HG02852 (cell line): ENCODE data around the gene RAB4B.
"Not testable (repeated sequence)": the region's sequence is repeated elsewhere in the genome, so short reads cannot be mapped to it uniquely, and the experiment has no call there.

Source experiments
- ATAC-seq: cut with Tn5 transposase; IDR thresholded peaks from one replicate; pipeline ENCODE4 v1.9.1; 2021; ENCODE audit warnings: mild to moderate bottlenecking, moderate library complexity; ENCODE audit not compliant: unreplicated experiment

The RAB4B gene

DNA sequence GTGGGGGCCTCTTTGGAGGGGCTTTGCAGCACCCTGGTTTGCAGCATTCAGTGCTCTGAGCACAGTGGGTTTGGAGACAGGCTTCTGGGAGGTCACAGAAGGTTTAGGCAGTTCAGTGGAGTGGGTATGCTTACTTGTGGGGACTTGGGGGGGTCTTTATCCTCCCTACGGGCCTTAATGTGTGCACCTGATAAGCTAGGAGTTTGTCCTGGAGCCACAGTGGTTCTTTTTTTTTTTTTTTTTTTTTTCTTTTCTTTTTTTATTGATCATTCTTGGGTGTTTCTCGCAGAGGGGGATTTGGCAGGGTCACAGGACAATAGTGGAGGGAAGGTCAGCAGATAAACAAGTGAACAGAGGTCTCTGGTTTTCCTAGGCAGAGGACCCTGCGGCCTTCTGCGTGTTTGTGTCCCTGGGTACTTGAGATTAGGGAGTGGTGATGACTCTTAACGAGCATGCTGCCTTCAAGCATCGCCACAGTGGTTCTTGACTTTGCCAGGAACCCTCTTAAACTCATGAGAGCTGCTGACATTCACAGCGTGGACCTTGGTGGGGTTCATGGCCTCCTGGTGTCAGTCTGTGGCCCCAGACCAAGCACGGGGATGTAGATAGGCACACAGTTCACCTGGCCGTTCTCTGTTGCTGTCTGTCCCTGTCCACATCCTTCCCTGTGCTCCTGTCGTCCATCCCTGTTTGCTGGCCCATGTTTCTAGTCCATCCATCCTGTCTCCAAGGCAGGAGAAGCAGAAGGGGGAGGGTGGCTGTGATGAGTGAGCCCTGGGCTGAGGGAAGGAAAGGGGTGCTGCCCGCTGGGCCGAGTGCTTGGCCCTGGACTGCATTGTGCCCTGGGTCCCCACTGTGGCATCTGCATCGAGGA lies 23.6 kb downstream of the RAB4B start:
- ATAC-seq = no peak

DNA sequence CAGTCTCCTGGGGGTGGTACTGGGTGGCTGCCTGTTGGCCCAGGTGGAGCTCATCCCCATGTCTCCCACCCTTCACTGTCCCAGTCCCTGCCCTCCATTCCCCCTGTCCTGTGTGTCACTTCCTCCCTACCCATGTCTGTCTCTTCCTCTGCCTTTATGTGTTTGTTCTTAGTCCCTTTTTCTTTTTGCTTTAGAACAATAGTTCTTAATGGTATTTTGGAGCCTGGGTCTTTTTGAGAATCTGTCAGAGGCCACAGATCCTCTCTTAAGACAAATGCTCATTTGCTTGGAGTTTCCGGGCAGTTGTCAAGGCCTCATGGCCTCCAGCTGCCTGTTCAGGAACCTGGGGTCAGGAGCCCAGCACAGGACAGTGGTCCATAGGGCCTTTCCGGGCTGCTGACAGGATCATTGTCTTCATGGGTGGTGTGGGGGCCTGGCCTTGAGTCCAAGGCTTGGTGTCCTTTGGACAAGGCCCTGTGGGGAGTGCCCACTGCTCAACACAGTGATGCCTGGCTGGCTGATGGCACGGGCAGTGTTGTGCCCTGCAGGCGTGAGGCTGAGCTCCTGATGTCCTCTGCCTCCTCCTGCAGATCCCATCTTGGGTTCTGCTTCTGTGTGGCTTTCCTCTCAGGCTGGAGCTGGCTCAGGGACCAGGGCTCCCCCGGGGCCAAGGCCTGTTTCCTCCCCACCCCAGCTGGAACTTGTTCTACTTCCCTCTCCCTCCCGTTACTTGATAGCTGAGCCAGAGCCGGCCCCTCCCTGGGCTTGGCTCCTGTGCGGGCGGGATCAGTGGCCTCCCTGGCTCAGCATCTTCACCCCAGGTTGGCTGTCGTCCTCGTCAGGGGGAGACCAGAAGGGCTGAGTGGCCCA lies 24.5 kb downstream of the RAB4B start:
- ATAC-seq = no peak

DNA sequence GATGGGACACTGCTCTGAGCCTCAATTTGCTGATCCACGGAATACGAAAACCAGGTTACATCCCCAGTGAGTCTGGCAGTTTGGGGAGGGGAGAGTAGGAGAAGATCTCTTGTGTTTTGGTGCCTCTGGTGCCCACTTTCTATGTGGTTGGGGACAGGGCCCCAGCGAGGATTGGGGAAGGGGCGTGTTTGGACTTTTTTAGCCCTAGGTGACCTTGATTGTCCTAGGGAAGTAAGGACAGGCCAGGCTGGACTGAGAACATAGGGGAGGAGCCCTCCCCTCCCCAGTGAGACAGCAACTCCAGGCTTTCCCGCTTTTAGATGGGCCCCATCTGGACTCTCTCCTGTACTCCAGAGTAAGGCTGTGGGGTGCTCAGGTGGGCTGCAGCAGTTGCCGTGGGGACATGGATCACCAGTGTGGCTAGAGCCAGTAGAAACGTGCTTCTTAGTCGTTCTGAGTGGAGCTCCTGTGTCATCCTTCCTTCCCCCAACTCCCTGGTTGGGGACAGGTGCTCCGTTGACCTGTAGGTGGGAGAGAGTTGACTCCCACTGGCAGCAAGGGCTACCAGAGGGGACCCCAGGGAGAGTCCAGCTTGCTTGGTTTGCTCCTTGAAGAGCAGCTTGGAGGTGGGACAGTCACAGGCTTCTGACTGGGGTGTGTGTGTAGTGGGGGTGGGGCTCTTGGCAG lies 25.3 kb downstream of the RAB4B start:
- ATAC-seq = no peak

DNA sequence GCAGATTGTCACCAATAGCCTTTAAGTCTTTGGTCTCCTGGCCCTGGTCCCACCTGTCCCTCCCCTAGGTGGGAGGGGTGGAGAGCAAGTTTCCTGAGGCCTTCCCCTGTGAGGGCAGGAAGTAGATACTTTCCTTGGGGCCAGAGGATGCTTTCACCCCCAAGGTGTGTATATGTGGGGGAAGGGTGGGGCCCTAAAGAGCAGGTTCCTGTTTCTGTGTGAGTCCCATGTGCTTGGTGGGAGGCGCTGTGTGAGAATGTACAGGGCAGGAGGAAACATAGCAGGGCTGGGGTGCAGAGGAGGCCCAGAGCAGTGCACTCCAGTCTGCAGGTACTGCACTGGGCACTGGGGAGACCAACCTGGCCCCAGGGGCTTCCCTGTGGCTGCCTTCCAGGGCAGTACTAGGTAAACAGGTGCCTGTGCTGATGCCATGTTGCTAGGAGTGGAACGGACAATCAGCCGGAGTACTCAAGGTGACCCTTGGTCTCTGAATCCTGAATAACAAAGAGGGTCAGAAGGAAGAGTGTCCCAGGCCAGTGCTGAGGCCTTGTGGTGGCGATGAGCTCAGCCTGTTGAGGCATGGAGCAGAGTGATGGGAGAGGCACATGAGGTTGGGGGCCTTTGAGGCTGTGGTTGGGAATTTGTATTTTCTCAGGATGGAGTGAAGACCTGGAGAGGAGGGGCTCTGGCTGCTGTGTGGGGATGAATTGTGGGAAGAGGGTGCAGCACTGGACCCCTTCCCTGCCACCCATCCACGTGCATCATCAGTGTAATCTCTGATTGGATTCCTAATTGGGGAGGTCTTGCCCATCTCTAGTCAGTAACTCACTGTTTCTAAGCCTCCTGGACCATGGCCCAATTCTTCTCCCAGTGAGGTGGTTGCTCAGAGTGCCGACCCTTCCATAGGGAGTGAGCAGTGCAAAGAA lies 26.1 kb downstream of the RAB4B start:
- no peak for ATAC-seq

DNA sequence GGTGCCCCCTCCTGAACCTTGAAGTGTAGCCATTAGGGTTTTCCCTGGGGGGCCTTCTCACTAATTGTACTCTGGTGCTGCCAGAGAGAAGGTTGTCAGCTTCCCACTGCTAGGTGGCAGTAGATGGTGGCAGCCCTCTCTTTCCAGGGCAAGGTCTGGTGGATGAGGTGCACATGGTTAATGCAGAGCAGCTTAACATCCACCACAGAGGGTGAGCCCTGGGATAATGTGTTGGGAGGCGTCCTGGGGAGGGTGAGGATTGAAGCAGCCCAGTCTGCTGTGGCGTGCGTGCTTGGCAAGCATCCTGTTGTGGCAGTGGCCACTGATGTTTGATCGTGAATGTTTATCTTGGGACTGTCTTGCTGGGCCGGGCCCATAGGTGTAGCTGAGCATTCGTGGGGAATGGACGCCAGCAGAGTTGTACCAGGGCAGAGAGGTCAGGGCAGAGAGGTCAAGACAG lies 26.8 kb downstream of the RAB4B start:
- no peak for ATAC-seq

DNA sequence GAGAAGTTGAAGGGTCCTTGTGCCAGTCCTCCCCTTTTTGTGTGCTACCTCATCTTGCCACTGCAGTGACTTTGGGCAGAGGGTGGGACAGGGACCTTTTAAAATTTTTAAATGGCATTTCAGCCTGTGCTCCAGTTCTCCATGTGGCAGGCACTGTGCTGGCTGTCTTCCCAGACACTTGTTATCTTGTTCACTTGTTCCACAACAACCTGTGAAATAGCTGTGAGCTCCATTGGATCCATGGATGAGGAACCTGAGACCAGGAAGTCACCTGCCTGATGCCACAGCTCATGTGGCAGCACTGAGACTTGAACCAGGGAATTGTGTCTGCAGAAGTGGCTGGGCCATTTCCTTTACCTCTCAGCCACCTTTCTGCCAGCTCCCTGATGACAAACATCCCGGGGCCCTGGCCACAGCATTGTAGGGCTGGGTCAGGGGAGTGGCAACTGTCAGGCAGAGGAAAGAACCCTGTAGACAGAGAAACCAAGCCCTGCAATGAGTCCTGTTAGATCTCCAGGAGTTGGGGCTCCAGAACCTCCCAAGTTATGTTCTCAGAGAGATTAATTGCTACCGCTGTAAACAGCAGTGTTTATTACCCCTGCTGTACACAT lies 27.3 kb downstream of the RAB4B start:
- ATAC-seq = no peak

DNA sequence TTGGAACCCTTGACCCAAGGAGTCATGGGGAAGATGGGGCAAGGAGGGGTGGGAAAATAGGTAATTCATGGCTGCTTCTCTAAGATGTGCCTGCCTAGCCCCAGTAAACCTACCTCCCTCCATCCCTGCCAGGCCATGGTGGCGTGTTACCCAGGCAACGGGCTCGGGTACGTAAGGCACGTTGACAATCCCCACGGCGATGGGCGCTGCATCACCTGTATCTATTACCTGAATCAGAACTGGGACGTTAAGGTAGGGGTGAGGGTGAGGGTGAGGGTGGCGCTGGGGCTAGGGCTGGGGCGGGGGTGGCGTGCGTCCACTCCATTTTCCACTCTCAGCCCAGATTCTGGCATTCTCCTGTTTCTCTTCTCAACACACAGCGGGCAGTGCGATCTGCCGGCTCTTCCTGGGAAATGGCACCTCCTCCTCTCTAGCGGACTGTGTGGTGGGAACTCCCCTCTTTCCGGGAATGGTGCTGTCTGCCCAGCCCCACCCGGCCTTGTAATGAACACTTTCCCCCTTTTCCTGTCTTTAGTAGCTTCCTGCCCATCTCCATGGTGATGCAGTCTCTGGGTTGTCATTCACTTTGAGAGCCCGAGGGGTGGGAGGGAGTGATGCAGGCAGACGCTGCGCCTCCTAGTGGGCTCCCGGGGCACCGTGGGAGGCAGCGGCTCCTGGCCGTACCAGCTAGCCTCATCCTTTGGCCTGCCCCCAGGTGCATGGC lies 28.5 kb downstream of the RAB4B start:
- ATAC-seq = no peak

DNA sequence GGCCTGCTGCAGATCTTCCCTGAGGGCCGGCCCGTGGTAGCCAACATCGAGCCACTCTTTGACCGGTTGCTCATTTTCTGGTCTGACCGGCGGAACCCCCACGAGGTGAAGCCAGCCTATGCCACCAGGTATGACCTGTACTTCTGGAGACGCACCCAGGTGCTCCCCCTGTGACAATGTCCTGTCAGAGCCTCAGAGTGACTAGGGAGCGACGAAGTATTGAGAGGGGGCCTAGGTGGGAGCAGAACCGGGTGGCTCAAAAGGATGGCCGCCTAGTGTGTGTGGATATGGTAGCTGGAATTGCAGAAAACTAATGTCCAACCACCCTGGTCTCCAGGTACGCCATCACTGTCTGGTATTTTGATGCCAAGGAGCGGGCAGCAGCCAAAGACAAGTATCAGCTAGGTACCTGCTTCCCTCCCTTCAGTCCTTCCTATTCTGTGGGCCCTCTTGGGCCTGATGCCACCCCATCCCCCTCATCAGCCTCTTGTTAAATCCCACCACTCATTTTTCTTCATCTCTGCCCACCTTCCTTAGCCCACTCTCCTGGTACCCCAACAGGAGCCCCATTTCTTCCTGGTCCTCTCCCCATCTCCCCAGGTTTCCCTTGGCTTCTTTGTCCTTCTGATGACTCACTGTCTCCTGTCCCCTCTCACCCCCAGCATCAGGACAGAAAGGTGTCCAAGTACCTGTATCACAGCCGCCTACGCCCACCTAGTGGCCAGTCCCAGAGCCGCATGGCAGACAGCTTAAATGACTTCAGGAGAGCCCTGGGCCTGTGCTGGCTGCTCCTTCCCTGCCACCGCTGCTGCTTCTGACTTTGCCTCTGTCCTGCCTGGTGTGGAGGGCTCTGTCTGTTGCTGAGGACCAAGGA lies 29.3 kb downstream of the RAB4B start:
- ATAC-seq = no peak

DNA sequence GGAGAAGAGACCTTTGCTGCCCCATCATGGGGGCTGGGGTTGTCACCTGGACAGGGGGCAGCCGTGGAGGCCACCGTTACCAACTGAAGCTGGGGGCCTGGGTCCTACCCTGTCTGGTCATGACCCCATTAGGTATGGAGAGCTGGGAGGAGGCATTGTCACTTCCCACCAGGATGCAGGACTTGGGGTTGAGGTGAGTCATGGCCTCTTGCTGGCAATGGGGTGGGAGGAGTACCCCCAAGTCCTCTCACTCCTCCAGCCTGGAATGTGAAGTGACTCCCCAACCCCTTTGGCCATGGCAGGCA lies 29.9 kb downstream of the RAB4B start:
- ATAC-seq = no peak

DNA sequence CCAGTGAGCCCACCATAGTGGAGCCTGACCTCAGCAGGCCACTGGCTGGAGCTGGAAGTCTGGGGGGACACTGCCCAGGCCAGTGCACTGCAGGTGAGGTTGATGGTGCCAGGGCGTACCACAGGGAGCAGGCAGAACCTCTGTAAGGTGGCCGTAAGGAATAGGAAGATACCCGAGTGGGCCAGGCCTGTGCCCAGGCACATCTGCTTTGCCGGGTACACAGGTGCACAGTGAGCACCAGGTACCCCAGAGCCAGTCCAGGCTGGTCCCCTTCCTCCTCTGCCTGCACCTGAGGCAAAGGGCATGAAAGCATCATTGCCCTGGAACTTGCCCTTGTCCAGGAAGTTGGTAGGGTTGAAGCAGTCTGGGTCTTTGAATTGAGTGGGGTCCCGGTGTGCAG lies 30.4 kb downstream of the RAB4B start:
- ATAC-seq = no peak

DNA sequence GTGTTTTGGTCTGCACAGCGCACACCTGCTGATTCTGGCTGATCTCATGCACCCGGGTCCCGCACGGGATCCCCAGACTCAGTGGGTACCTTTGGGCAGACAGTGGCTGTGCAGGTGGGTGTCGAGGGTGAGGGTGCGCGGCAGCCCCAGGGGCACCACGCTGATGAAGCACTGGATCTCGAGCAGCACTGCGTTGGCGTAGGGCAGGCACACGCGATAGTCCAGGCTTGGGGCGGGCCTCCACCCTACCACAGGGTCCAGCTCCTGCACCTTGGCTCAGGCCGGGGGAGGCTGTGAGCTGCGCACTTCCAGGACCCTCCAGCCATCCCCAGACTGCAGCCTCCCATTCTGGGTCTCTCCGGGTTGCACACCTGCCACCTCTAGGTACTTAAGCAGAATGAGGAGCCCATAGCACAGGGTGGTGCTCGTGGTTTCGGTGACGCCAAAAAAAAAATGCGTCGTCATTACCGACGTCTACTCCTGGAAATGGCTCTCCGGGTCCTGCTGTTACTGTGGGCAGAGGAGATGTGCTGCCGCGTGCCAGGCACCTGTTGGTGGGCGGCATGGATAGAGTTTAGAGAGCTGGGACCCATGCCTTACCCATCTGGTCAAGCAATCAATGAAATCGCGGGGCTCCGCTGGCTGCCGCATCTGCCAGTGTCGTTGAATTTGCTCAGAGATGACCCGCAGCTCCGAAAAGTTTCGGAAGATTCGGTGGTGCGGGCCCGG lies 31.5 kb downstream of the RAB4B start:
- ATAC-seq = no peak

DNA sequence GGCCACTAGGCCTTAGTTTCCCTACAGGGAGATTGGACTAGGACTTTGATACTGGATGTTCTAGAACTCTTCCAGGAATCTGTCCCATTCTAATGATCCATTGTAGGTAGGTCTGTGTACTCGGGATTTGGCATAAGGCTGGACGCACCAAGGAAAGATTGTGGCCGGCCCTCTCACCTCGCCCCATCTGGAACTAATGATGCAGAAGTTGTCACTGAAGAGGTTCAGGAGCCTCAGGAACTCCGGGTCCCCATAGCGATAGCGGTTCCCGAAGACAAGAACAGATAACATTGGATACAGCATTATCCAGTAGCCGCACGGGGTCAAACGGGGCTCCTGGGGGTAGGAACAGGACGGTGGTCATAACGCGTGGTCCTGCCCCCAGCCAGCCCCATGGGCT lies 32.1 kb downstream of the RAB4B start:
- ATAC-seq = no peak

DNA sequence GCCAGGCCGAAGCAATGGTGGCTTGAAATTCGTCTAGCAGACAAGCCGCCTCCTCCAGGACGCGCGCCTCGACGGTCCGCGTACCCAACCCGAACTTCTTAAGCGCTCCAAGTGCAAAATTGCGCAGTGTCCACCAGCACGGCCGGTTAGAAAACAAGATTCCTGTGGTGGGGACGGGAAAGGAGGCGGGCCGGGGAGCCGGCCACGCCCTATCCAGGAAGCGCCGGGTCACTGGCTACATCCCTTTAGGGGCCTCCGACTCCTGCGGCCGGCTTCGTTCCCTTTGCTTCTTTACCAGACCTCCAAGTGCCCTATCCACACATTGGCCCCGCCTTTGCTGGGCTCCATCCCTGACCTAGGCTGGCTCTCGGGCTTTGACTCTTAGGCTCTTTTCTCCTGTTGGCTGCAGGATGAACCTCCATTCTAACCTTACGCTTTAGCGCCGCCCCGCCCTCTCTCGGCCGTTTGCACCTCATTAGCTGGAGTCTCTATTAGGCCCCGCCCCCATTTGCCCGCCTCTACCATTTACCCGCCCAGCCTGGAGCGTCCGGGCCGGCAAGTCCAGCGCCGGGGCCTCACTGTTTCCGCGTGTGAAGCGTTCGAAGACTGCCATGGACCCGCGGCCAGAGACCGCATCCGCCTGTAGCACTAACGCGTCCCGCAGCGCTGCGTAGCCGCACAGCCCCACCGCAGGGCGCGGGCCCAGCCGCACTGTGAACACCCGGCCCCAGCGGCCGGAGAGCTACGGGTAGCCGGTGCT lies 32.8 kb downstream of the RAB4B start:
- ATAC-seq = peak; percentile 64

DNA sequence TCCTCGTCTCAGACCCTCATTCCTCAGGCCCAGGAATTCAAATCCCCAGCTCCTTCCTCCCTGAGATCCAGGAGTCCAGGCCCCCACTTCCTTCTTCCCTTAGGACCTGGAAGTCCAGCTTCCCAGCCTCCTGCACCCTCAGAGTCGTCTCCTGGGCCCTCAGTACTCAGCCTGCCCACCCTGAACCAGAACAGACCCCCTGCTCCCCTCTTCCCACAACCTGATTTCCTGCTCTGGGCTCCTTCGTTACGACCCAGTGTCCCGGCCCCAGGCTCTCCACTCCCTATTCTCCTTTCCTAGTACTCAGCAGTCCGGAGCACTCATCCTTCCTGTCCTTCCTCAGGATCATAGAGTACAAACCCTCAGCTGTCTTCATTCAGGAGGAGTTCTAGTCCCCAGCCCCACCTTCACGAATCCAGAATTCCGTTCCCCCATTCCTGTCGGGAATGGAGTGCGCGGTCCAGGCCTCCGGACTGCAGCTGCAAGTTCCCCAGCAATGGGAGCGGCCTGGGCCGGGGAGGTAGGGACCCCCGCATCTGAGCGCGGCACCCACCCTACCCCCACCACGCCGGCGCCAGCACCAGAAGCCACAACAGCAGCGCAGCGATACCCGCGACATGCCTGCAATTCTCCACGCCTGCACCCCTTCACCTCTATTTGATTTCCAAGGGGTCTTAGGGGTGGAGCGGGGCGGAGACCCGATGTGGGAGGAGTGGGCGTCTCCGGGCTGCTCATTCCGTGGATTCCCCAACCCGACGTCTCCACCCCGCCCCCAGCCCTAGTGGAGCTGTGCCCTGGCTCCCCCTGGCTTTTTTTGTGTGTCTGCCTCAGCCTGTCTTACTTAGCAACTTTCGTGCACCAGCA lies 33.7 kb downstream of the RAB4B start:
- ATAC-seq = no peak

DNA sequence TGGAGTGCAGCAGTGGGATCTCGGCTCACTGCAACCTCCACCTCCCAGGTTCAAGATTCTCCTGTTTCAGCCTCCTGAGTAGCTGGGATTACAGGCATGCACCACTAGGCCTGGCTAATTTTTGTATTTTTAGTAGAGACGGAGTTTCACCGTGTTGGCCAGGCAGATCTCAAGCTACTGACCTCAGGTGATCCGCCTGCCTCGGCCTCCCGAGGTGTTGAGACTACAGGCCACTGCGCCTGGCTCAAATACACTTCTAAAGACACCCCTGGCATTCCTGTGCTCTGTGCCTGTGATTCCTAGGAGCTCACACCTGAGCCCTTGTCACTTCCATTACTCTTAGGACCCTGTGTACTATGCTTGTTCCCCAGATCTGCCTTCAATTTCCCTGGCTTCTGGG lies 34.5 kb downstream of the RAB4B start:
- ATAC-seq = not testable (repeated sequence)

DNA sequence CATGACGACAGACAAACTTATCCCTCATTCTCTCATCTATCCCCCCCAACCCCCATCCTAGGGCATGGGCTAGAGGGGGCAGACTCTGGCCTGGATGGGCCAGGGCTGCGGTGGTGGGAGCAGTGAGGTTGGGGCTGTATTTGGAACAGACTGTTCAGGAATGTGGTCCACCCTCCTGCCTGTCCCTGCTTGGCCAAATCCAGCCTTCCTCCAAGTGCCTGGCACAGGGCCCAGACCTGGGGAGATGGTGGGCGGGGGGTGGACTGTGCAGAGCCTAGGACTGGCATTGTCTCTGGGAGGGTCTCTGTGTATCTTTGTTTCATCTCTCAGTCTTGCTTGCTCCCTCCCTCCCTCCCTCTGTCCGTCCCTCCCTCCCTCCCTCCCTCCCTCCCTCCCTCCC lies 35.1 kb downstream of the RAB4B start:
- no peak for ATAC-seq
